Liver (tissue), 2 donors: ENCODE measurements around the gene IL7R.

Source experiments
- JUND ChIP-seq, 2 donors: IDR thresholded peaks; 2 replicates each; pipeline ENCODE4 v1.6.1; 2016; ENCODE audit warnings: antibody characterized with exemption in 2 of 2
- YY1 ChIP-seq: IDR thresholded peaks from 2 replicates; pipeline ENCODE4 v1.6.1; 2016; ENCODE audit warnings: antibody characterized with exemption, mild to moderate bottlenecking
- donor health status: healthy.

GRCh38 chr5:35852773-35853172 lies 3.9 kb upstream of the IL7R start:
- no peak for TF ChIP-seq JUND (IDR thresholded peaks at IDR 0.05)
- TF ChIP-seq YY1, result no peak
